LNCAP (cell line): ENCODE data around the gene CIBAR2.

ENCODE experiments used
- CTCF ChIP-seq: fragments of 450-650 bp; IDR thresholded peaks from 2 replicates; pipeline ENCODE4 v1.5.1; 2017; ENCODE audit warnings: mild to moderate bottlenecking

Gene CIBAR2

GRCh38 chr16:85148931-85149330, 36.7 kb upstream of the CIBAR2 start:
- TF ChIP-seq CTCF: no peak

- no peak for TF ChIP-seq CTCF
These were observed 34.8 kb upstream of the CIBAR2 start for GRCh38 chr16:85146922-85147651.

- TF ChIP-seq CTCF: no peak
These were observed 34.2 kb upstream of the CIBAR2 start for GRCh38 chr16:85146532-85146797.

- no peak for TF ChIP-seq CTCF
These were observed 33.7 kb upstream of the CIBAR2 start for GRCh38 chr16:85145734-85146531.

GRCh38 chr16:85145188-85145587, 32.9 kb upstream of the CIBAR2 start:
- TF ChIP-seq CTCF: no peak

- no peak for TF ChIP-seq CTCF
These were observed 32.0 kb upstream of the CIBAR2 start for GRCh38 chr16:85144026-85144915.

- no peak for TF ChIP-seq CTCF
These were observed 30.5 kb upstream of the CIBAR2 start for GRCh38 chr16:85142771-85143211.
